Astrocyte (in vitro differentiated cells and primary cell): Measurements from ENCODE around the gene ZBTB44.

Experiments used
- CTCF ChIP-seq: IDR thresholded peaks from 2 replicates; pipeline ENCODE4 v1.5.1; 2011; ENCODE audit warnings: low read depth, mild to moderate bottlenecking, inconsistent platforms, low read length, moderate library complexity; ENCODE audit not compliant: insufficient read depth
- EZH2 ChIP-seq: IDR thresholded peaks from 2 replicates; pipeline ENCODE4 v1.6.1; 2012; ENCODE audit warnings: mild to moderate bottlenecking, low read length, inconsistent platforms; ENCODE audit not compliant: insufficient read depth

- TF ChIP-seq CTCF (no peak), EZH2 (no peak)
Measured at GRCh38 chr11:130318031-130318673, 3.4 kb upstream of the ZBTB44 start.
